Left ventricle myocardium inferior (tissue), 1 donor: ENCODE data around the gene THSD7B. TPM values are rescaled to one million over a fixed set of nuclear protein-coding genes. Genes with fewer than 3 reads are reported as not detected.

Source experiments
- DNase-seq: peaks from one replicate; pipeline ENCODE4 v3.0.0-alpha.2; 2020
- H3K27ac ChIP-seq: fragments of 200-600 bp; replicated peaks from 2 replicates; pipeline ENCODE4 v1.8.0; 2021
- H3K27me3 ChIP-seq: fragments of 200-600 bp; 2 replicates; pipeline ENCODE4 v1.8.0; 2021; ENCODE audit warnings: low read depth
- H3K36me3 ChIP-seq: fragments of 200-600 bp; 2 replicates; pipeline ENCODE4 v1.8.0; 2021
- H3K4me1 ChIP-seq: fragments of 200-600 bp; 2 replicates; pipeline ENCODE4 v1.8.0; 2021
- H3K4me3 ChIP-seq: fragments of 200-600 bp; 2 replicates; pipeline ENCODE4 v1.8.0; 2021; ENCODE audit warnings: mild to moderate bottlenecking, moderate library complexity
- H3K9me3 ChIP-seq: fragments of 200-600 bp; replicated peaks from 2 replicates; pipeline ENCODE4 v1.8.0; 2021
- CTCF ChIP-seq: fragments of 200-600 bp; IDR thresholded peaks from 2 replicates; pipeline ENCODE4 v1.8.0; 2021; ENCODE audit warnings: antibody characterized with exemption, mild to moderate bottlenecking, borderline replicate concordance
- intact Hi-C: fragments of 100-400 bp; cut with micrococcal nuclease; formaldehyde crosslinking; loops from one replicate; pipeline ENCODE4 v1.11.0; 2022
- total RNA-seq: library from RNA; stranded (reverse); fragmentation: NEBNext Ultra II Directional; extraction: Animal tissue kit (Norgen Biotek cat#: 25700); gene quantifications from one replicate; pipeline ENCODE4 v1.2.1, GENCODE V29; 2021
- donor health status: DM: no; HTN: yes; CAD: no; lungs with severe emphysema.

Gene THSD7B
- total RNA-seq, 1 donor from 2014 or later = 0.22 TPM

GRCh38 chr2:137525132-137525531 lies 759.8 kb downstream of the THSD7B start:
- Histone ChIP-seq H3K4me1 (no peaks in the 10 kb centered on the region), H3K4me3 (no peak overlapping the region), H3K9me3 (no peaks in the 10 kb centered on the region), H3K27me3 (no peaks in the 10 kb centered on the region), H3K36me3 (no peaks in the 10 kb centered on the region), H3K27ac (no peak overlapping the region)
- intact Hi-C loops = no loop called here
- no peak for TF ChIP-seq CTCF
- no peak for DNase-seq

GRCh38 chr2:137525641-137526190 lies 760.4 kb downstream of the THSD7B start:
- Histone ChIP-seq H3K4me3 (no peak overlapping the region), H3K27ac (no peak overlapping the region), H3K9me3 (no peaks in the 10 kb centered on the region), H3K27me3 (no peaks in the 10 kb centered on the region), H3K36me3 (no peaks in the 10 kb centered on the region), H3K4me1 (no peaks in the 10 kb centered on the region)
- no peak for DNase-seq
- no peak for TF ChIP-seq CTCF
- intact Hi-C loops = no loop called here

GRCh38 chr2:137535897-137536296 lies 770.6 kb downstream of the THSD7B start:
- Histone ChIP-seq H3K27me3 (no peaks in the 10 kb centered on the region), H3K4me3 (no peak overlapping the region), H3K9me3 (peaks cover under 1% of the 10 kb centered on the region), H3K36me3 (no peaks in the 10 kb centered on the region), H3K27ac (no peak overlapping the region), H3K4me1 (no peaks in the 10 kb centered on the region)
- intact Hi-C loops = no loop called here
- no peak for DNase-seq
- no peak for TF ChIP-seq CTCF

GRCh38 chr2:137539336-137539735 lies 774.0 kb downstream of the THSD7B start:
- Histone ChIP-seq H3K27me3 (no peaks in the 10 kb centered on the region), H3K27ac (no peak overlapping the region), H3K4me3 (no peak overlapping the region), H3K9me3 (peaks cover 12% of the 10 kb centered on the region), H3K36me3 (no peaks in the 10 kb centered on the region), H3K4me1 (no peaks in the 10 kb centered on the region)
- no peak for TF ChIP-seq CTCF
- no peak for DNase-seq
- intact Hi-C loops = no loop called here

GRCh38 chr2:137547842-137548241 lies 782.5 kb downstream of the THSD7B start:
- Histone ChIP-seq H3K4me1 (no peaks in the 10 kb centered on the region), H3K9me3 (no peaks in the 10 kb centered on the region), H3K36me3 (no peaks in the 10 kb centered on the region), H3K4me3 (no peak overlapping the region), H3K27ac (no peak overlapping the region), H3K27me3 (no peaks in the 10 kb centered on the region)
- TF ChIP-seq CTCF = no peak
- DNase-seq = no peak
- intact Hi-C loops = no loop called here
